GM18867 (cell line): ENCODE data around the gene KCNE2.
"Not testable (repeated sequence)": the region's sequence is repeated elsewhere in the genome, so short reads cannot be mapped to it uniquely, and the experiment has no call there.

ENCODE experiments used
- ATAC-seq: cut with Tn5 transposase; IDR thresholded peaks from one replicate; pipeline ENCODE4 v1.9.1; 2021; ENCODE audit warnings: mild to moderate bottlenecking, moderate library complexity; ENCODE audit not compliant: unreplicated experiment

The KCNE2 gene

DNA sequence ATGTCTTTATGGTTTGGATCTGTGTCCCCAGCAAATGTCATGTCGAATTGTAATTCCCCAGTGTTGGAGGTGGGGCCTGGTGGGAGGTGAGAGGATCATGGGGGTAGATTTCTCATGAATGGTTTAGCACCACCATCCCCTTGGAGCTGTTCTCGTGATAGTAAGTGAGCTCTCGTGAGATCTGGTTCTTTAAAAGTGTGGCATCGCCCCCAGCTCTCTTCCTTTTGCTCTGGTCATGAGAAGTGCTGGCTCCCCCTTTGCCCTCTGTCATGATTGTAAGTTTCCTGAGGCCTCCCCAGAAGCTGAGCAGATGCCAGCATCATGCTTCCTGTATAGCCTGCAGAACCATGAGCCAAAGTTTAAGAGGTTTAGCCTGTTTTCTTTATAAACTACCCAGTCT lies 11.2 kb upstream of the KCNE2 start:
- ATAC-seq = no peak

DNA sequence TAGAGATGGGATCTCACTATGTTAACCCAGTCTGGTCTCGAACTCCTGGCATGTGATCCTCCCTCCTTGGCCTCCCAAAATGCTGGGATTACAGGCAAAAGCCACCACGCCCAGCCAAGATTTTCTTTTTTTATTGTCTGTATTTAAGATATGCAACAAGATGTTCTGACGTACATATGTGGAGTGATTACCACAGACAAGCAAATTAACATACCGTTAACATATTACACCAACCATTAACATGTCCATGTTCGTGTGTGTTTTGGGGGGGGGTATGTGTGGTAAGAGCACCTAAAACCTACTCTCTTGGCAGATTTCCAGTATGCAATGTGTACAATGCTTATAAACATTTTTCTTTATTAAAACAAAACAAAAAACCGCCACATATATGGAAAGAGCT lies 10.6 kb upstream of the KCNE2 start:
- no peak for ATAC-seq

DNA sequence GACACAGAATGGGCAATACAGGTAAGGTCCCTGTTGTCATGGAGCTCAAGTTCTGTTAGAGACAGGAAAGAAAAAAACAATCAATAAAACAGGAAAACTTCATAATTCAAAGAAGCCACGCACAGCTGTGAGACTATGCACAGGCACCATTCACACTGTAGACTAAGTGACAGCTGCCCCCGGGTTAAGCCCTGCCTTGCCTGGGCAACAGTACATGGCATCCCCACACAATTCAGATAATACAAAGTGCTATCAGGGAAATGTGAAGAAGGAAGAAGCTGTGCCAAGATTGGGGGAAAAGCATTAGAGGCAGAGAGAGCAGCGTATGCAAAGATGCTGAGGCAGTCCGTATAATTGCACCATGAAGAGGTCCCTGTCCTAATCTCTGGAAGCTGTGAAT lies 9.0 kb upstream of the KCNE2 start:
- ATAC-seq = no peak

DNA sequence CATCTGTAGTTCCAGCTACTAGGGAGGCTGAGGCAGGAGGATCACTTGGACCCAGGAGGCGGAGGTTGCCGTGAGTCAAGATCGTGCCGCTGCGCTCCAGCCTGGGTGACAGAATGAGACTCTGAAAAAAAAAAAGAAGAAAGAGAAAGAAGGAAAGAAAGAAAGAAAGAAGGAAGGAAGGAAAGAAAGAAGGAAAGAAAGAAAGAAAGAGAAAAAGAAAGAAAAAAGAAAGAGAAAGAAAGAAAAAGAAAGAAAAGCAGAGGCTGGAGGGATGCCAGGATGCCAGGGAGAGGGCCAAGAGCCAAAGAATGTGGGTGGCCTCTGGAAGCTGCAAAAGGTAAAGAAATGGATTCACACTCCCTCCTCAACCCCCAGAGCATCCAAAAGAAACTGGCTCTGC lies 8.2 kb upstream of the KCNE2 start:
- no peak for ATAC-seq

DNA sequence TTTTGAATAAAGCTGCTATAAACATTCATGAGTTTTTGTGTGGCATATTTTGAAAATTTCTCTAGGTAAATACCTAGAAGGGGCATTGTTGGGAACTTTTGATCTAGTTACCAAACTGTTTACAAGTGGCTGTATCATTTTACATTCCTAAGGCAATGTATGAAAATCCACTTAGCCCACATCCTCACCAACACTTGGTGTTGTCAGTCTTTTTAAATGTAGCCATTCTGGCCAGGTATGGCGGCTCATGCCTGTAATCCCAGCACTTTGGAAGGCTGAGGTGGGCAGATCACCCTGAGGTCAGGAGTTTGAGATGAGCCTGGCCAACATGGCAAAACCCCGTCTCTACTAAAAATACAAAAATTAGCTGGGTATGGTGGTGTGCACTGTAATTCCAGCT lies 5.9 kb upstream of the KCNE2 start:
- no peak for ATAC-seq

DNA sequence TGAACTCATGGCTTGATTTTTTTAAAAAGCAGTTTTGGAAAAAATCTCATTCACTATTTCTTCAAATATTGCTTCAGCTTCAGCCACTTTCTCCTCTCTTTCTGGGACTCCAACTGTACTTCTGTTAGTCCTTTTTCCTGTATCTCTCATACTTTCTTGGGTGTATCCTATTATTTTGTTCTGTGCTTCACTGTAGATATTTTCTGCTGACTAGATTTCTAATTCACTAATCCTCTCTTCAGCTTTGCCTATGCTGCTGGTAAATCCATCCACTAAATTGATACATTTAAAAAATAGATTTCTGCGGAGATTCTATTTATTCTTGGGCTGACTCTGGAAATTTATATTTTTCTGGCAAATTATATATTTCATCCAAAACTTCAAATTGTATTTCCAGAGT lies 4.9 kb upstream of the KCNE2 start:
- no peak for ATAC-seq

DNA sequence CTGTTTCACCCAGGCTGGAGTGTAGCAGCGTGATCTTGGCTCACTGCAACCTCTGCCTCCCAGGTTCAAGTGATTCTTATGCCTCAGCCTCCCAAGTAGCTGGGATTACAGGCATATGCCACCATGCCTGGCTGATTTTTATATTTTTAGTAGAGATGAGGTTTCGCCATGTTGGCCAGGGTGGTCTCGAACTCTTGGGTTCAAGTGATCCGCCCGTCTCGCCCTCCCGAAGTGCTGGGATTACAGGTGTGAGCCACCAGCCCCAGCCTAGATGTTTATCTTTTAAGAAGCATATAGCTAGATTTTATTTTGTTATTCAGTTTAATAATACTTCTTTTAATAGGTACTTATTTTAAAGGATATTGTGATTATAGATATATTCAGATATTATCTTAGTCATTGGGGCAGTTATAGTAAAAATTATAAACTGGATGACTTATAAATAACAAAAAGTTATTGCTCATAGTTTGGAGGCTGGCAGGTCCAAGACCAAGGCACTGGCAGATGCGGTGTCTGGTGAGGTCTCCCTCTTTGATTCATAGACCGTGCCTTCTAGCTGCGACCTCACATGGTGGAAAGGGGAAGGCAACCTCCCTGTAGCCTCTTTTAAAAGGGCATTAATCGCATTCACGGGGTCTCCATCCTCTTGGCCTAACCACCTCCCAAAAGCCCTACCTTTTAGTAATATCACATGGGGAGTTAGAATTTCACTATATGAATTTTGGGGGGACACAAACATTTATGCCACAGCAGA lies 3.1 kb upstream of the KCNE2 start:
- no peak for ATAC-seq

DNA sequence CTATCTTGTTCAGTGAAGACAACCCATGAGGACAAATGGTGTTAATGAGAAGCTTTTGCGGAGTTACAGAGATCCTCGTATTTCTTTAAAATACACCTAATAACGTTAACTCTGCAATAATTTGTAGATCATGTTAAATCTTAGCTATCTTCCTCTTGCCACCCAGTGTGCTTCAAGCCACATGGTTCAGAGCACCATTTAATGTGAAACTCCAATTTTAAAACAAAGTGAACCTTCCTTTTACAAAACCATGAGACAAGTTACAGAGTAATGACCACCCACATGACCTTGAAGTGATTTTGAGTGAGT lies 1.7 kb upstream of the KCNE2 start:
- no peak for ATAC-seq

DNA sequence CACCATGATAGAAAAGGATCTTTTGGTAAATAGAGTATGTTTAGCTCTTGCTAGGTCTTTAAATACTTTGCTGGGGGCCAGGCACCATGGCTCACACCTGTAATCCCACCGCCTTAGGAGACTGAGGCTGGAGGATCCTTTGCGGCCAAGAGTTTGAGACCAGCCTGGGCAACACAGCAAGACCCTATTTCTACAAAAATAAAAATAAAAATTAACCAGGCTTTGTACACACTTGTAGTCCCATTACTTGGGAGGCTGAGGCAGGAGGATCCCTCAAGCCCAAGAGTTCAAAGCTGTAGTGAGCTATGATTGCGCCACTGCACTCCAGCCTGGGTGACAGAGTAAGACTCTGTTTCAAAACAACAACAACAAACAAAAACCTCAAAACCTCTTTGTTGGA lies 1.1 kb upstream of the KCNE2 start:
- ATAC-seq = no peak

DNA sequence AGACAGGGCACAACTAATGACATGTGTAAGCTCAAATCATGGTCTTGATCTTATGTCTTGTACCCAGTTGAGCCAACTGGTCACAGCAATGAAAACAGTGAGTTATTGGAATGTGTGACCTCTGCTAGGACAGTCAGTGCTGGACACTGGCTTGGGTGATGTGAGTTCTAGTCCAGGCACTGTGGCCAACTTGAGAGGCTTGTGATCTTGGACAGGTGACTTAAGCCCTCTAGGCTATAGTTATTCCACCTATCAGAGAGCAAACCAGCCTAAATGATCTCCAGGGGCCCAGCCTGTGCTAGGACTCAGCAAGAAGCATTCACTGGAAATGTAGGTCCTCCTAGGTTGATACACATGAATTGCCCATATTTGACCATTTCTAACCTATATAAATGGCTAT lies 1.1 kb downstream of the KCNE2 start:
- ATAC-seq = no peak

DNA sequence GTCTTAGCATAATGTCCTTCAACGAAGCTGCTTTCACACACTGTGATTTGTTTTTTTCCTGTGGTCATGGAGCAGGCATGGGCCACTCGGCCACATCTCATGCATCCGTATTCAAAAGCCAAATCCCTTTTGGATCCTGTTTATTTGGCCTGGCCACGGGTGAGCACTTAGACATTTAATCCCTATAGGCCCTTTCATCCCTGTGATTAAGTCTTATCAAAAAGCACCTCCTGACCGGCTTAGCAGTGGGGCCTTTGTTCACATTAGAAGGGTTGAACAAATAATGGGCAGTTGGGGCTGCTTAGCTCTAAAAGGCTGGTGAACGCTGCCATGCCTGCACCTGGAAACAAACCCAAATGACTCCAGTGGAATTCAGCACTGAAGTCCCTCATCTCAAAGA lies 2.0 kb downstream of the KCNE2 start:
- ATAC-seq = no peak

DNA sequence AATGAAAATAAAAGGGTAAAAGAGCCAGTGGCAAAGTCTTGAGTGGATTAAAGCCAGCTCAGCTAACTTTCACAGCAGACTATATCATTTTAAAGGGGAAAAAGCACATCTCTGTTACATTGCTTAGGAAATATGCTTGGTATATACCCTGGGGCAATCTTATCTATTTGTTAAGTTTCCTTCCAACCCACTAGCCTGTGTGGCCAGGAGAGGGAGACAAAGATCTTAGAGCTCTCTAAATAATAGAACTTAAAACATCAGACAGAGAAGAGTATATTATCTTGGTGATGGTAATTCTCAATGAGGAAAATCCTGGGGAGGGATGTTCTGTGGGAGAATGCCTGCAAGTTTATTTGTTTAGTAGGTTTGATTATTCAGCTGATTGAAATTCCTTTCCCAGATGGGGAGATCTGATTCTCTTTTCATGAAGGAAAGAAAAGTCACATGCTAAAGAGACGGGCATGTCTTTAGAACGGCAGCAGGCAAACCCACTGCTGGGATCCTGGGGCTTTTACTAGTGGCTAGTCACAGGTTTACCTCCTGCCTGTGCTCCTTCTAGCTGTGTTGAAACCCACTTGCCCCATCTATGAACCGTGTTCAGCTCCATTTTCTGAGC lies 3.6 kb downstream of the KCNE2 start:
- ATAC-seq = peak; percentile 46

DNA sequence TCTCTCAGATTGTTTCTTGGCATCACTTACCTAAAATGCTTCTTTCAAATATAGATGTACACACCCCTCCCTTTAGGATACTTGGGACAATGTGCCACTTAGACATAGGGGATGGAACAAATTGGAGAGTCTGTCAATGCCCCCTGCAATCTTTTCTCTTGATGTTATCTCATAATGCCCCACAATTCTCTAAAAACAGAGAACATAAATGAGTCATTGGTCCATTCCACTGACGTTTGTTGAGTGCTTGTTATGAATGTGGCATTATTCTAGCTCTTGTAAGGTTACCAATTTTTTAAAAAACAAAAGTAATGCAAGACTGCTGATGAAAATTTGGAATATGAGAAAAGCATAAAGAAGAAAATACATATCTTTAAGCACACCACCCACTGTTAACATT lies 5.9 kb downstream of the KCNE2 start:
- no peak for ATAC-seq

DNA sequence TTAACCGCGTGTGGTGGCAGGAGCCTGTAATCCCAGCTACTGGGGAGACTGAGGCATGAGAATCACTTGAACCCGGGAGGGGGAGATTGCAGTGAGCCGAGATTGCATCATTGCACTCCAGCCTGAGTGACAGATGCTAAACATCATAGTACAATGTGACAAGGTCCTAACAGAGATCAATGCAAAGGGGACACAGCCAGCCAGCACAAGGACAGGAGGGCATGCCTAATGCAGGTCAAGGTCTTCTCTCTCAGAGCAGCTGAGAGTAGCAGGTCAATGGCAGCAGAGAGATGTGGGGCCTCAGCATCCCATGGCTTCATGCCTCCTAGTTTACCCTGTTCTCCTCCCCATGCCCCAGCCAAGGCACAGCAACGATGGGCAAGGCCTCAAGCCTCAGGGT lies 8.5 kb downstream of the KCNE2 start:
- no peak for ATAC-seq

DNA sequence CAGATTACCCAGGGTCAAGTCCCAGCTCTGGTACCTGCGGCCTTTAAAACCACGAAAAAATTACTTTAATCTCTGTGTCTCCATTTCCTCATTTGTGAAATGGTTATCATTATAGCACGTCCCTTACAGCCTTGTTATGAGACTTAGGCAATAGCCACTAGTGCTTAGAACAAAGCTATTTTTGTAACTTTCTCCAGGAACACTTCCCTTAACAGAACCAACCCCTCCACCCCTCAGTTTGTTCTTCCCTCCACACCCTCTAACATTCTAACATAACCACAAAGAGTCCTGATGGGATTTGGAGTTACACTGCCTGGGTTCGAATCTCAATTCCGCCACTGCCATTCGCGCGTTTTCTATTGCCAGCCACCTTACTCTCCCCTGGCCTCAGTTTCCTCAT lies 10.7 kb downstream of the KCNE2 start:
- not testable (repeated sequence) for ATAC-seq

DNA sequence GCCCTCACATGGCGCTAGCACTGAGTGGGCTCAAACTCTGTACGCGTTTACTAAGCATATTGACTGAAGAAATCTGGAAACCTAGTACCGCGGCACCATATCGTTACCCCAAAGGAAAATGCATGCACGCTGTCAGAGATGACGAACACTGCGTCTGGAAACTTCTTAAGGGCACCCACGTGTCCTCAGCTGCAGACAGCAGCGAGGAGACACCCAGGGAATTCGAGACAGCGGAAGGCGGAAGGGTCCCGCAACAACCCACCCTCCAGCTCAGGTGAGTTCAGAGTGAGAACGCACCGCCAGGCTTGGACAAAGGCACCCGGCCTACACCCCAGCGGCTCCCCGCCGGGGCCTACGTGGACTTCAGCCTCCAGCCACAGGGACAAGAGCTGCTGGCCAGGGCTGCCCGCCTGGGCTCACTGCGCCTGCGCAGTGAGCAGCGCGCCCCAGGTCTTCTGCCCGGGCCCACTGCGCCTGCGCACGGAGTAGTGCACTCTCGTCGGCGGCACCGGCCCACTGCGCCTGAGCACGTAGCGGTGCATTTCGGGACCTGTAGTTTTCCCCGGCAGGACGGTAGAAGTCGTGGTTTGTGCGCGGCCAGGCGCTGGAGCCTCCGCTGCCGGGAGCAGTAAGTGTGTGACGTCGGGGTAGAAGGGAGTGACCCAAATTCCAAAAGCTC lies 11.3 kb downstream of the KCNE2 start, which contains the start of gene SMIM11:
Gene SMIM11, plus strand, starts transcription at position 568 of the 679 bp plus-strand sequence. CDS start 3,998 bp downstream, outside the sequence.
- ATAC-seq = peak; percentile 93

DNA sequence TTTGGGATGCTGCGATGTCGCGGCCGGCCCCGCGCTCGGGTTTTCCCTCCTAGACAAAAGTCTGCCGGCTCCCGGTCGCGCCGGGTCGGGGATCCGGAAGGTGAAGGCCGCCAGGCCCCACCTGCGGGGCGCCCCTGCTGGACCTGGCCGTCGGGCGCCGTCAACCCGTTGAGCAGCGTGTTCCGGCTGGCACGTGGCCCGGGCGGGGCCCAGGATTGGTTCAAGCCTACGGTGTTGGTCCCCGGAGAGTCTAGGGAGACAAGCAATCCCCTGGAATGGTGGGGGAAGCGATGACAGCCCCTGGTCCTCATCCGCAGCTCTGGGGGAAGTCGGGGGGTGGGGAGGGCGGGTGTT lies 11.8 kb downstream of the KCNE2 start:
- peak; percentile 76 for ATAC-seq

DNA sequence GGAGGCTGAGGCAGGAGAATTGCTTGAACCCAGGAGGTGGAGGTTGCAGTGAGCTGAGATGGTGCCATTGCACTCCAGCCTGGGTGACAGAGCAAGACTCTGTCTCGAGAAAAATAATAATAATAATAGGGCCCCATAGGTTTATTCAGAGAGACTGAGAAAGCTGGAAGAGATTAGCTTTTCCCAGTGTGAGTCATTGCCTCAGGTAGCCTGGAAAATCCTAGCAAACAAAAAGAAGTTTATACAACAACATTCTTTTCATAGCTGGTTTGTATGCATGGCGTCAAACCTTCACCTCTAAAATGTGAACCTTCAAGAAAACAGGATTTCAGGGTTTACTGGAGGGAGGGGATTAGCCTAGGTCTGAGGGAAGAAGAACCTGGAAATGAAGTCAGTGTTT lies 19.3 kb downstream of the KCNE2 start:
- ATAC-seq = not testable (repeated sequence)

DNA sequence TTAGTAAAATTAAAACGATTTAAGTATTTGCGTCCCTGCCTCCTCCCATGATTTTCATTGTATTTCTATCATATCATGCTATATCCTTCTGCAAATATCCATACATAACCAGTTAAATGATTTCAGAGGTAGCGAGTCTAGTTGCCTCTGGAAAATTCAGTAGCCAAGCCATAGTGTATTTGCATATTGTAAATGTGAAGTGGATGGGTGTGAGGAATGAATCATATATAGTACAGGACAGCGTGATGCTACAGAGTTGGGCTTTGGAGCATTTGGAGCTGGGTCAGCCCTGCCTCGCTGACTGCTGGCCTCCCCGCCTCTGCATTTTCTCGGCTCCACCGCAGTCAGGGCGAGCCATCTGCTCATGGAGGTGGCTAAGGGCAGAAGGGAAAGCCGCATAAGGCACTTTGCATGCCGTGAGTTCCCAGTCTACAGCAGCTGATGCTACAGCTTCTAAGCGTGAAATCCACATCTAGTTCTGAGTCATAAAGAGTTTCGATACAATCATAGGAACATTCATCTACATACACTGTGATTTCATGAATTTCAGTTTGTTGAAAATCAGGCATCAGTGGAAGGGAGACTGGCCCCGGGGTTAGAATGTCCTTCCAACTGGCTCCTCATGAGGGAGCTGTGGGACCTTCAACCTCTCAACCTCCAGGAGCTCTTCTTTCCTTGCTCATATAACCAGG lies 20.1 kb downstream of the KCNE2 start:
- peak; percentile 98 for ATAC-seq

DNA sequence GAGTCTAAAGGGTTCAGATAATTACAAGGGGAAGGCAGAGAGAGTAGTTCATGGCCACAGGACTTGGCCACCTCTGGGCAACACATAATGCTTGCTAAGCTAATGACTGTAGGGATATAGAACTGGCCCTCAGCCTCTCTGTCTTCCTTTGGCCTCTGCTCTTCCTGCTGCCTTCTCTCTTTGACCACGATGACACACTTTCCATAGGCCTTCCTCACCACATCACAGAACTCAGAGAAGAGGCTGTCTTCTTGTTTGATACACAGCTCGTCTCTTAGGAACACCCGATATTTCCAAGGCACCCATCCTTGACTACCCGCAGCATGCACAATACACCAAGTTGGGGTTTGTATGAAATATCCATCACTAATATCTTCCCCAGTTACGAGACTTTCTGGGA lies 36.7 kb downstream of the KCNE2 start:
- ATAC-seq = not testable (repeated sequence)

DNA sequence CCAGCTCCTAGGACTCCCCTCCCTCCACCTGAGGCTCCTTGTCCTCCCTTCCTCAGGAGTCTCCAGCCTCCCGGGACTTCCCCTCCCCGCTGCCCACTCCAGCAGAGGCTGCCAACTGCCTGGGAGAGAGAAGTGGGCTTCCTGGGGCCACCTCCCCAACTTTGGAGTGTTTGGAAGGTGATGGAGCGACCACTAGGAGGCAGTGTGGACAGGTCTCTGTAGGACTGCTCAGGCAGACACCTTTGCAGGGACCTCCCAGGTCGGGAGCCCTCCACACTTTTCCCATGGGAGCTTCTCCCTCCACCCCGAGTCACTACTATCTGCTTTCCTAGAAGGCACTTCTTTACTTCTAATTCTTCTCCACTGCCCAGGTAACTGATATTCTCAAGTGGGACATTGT lies 40.9 kb downstream of the KCNE2 start:
- ATAC-seq = not testable (repeated sequence)

DNA sequence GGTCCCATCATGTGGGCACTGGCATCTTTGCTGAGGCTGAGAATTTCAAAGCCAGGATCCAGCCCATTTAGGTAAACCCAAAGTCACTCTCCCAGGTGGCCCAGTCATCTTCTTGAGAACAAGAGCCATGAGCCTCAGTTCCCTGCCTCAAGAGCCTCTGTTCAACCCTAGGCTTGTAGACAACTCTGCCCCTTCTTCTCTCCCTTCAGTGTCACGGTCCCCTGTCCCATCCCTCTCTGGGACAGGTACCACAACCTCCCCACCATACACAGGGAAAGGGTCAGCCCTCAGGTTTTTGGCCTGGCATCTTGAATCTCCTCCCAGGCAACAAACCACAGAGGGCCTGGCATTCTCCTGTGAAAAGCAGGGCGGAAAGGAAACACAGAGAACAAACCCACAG lies 41.9 kb downstream of the KCNE2 start:
- ATAC-seq = not testable (repeated sequence)
